ENCODE results near the gene MRTFA.

Gene MRTFA

DNA sequence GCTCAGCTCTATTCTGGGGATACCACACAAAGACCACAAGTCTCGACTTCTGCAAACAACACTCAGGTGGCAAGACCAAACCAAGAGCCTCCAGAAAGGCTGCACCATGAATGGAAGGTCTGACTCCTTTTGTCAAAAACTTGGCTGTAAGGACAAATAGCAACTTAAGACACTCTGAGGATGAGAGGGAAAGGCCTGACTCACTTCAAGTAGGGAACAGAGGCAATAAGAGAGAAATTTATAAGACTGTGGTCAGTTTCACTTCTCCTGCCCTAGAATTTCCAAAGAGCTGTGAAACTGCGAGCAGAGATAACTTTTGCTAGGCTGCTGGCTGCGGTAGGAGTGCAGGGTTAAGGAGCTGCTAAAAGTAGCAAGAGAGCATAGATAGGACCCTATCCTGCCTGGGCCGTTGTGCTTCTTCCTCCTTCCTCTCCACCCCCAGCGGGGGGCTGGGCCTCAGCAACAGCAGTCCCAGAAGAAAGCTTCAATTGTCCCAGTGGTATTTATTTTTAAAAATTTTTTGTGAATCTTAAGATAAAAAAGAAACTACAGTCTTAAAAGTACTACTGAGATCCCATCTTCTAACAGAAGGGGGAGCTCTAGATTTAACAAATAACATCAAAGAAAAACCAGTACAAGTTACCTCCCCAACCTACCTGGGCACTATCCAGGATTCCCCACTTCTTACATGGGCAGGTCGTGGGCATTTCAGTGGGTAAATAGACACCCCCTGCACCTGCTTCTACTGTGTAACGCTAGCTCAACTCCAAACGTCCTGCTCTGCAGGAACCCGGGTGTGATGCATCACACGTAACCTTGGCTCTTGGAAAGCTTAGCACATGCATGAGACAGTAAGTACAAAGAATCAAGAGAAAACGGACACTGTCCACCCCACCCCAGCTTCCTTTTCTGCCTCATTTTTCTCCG lies 199.8 kb downstream of the MRTFA start:
- TF ChIP-seq, protein P1, sequence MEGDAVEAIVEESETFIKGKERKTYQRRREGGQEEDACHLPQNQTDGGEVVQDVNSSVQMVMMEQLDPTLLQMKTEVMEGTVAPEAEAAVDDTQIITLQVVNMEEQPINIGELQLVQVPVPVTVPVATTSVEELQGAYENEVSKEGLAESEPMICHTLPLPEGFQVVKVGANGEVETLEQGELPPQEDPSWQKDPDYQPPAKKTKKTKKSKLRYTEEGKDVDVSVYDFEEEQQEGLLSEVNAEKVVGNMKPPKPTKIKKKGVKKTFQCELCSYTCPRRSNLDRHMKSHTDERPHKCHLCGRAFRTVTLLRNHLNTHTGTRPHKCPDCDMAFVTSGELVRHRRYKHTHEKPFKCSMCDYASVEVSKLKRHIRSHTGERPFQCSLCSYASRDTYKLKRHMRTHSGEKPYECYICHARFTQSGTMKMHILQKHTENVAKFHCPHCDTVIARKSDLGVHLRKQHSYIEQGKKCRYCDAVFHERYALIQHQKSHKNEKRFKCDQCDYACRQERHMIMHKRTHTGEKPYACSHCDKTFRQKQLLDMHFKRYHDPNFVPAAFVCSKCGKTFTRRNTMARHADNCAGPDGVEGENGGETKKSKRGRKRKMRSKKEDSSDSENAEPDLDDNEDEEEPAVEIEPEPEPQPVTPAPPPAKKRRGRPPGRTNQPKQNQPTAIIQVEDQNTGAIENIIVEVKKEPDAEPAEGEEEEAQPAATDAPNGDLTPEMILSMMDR (IDR thresholded peaks at IDR 0.05; ENCODE audit: low read depth, low read length, missing control alignments), result peak; percentile 57
- peak overlapping the region; percentile 9 for H3K4me3 ChIP-seq (ENCODE audit: low read depth, low read length)
- H3K36me3 ChIP-seq (replicated peaks), result peaks cover 14% of the 10 kb centered on the region
- peak; percentile 59 for DNase-seq
- peak overlapping the region; percentile 63 for H3K27ac ChIP-seq
- no peaks in the 10 kb centered on the region for H3K27me3 ChIP-seq (replicated peaks)
- in situ Hi-C loops (cut with HindIII; ENCODE audit: low pct_ligation_motif_present, low sequenced_read_pairs), result loop anchor here (5.0 kb wide), 1 partner anchor 211 kb away; no protein-coding TSS in a partner anchor

DNA sequence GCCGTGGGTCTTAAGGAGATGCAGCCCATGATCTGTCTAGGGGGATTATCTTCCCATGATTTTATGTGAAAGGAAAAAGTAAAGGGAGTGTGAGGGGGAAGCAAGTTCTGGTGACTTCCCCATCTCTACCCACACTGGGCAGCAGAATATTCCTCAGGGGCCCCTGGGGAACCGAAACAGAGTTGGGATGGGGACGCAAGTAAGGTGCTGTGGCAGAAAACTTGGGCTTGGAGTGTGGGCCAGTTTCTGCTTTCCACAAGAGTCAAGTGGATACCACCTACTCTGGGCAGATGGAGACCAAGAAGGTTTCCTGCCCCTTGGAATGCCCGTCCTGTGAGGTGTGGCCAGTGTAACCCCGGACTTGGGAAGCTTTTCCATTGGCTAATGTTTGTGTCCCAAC lies 201.8 kb downstream of the MRTFA start:
- in situ Hi-C loops (cut with HindIII; ENCODE audit: low pct_ligation_motif_present, low sequenced_read_pairs), result loop anchor here (5.0 kb wide), 1 partner anchor 213 kb away; no protein-coding TSS in a partner anchor
- no peaks in the 10 kb centered on the region for H3K27me3 ChIP-seq (replicated peaks)
- DNase-seq, result no peak
- no peak overlapping the region for H3K4me3 ChIP-seq (ENCODE audit: low read depth, low read length)
- H3K36me3 ChIP-seq (replicated peaks), result peaks cover 20% of the 10 kb centered on the region
- H3K27ac ChIP-seq, result no peak overlapping the region
- TF ChIP-seq, protein P1 (IDR thresholded peaks at IDR 0.05; ENCODE audit: low read depth, low read length, missing control alignments), result no peak

DNA sequence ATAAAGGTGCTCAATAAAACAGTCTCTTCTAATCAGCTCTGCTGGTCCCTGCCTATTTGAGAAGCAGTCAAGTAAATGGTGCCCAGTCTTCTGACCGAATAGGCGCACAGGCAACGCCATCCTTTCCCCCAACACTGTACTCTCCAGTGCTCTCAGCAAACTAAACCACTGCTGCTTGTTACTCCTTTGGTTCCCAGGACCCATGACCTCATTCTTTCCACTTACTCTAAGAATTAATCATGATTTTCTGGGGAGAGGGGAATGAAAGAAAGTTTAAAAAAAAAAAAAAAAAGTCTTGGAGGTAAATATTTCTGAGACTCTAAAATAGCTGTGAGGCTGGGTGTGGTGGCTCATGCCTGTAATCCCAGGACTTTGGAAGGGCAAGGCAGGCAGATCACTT lies 202.4 kb downstream of the MRTFA start:
- Histone ChIP-seq H3K27ac (no peak overlapping the region), H3K27me3 (replicated peaks) (no peaks in the 10 kb centered on the region), H3K36me3 (replicated peaks) (peaks cover 26% of the 10 kb centered on the region), H3K4me3 (ENCODE audit: low read depth, low read length) (no peak overlapping the region)
- DNase-seq, result no peak
- TF ChIP-seq, protein P1 (IDR thresholded peaks at IDR 0.05; ENCODE audit: low read depth, low read length, missing control alignments), result no peak
- in situ Hi-C loops (cut with HindIII; ENCODE audit: low pct_ligation_motif_present, low sequenced_read_pairs), result no loop called here

DNA sequence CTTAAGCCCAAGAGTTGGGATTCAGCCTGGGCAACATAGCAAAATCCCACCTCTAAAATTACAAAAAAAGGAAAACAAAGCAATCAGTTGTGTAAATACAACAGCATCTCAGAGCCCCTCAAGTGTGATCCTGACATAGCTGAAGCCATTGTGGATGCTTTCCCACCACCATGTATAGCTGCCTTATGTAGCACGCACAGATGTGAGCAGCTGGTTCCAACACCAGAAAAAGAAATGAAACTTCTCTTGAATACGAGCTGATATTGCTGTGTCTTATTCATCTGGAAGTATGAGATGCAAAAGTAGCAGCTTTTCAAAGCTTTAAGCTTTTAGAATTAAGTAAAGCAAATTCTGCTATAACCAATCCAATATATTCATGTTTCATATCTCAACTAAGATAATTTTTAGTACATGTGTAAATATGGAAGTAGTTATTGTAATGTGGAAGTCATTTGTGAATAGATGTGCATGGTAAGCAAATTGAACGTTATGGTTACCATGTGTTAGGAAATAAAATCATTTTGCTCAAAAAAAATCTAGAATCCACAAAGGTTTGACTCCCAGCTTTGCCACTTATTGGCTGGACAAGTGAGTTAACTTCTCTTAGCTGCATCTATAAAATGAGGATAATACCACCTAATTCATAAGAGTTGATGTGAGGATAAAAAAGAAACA lies 203.0 kb downstream of the MRTFA start:
- TF ChIP-seq, protein P1 (IDR thresholded peaks at IDR 0.05; ENCODE audit: low read depth, low read length, missing control alignments), result no peak
- Histone ChIP-seq H3K27ac (no peak overlapping the region), H3K27me3 (replicated peaks) (no peaks in the 10 kb centered on the region), H3K36me3 (replicated peaks) (peaks cover 30% of the 10 kb centered on the region), H3K4me3 (ENCODE audit: low read depth, low read length) (no peak overlapping the region)
- no peak for DNase-seq
- in situ Hi-C loops (cut with HindIII; ENCODE audit: low pct_ligation_motif_present, low sequenced_read_pairs), result no loop called here

DNA sequence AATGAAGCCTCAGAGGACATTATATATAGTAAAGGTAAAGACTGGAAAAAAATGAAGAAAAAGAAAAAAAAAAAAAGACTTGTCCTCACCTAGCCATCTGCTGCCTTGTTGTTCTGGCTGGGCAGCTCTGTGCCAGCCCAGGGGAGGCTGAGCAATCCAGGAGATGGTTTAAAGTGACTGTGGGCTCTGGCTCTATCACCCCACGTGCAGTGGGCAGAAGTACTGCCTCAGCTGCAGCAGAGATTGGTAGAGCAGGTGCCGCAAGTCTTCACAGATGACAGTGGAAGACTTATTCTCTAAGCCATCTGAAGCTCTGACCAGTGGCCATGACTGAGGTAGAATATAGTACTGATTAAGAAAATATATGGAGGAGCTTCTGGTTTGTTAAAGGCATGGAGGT lies 203.9 kb downstream of the MRTFA start:
- Histone ChIP-seq H3K27ac (no peak overlapping the region), H3K27me3 (replicated peaks) (no peaks in the 10 kb centered on the region), H3K4me3 (ENCODE audit: low read depth, low read length) (no peak overlapping the region), H3K36me3 (replicated peaks) (peaks cover 30% of the 10 kb centered on the region)
- DNase-seq, result no peak
- TF ChIP-seq, protein P1 (IDR thresholded peaks at IDR 0.05; ENCODE audit: low read depth, low read length, missing control alignments), result no peak
- in situ Hi-C loops (cut with HindIII; ENCODE audit: low pct_ligation_motif_present, low sequenced_read_pairs), result no loop called here

Measured in brain microvascular endothelial cell (primary cell).